Activated CD4-positive, alpha-beta T cell treated with anti-CD3 and anti-CD28 coated beads, Interleukin-2, Interleukin-6, amounts not matched to agents 100 ng/mL and 50 ng/mL, durations not matched to agents 16 hours and 8 hours (primary cell): ENCODE data around the gene CBLB.
"Not testable (repeated sequence)": the region's sequence is repeated elsewhere in the genome, so short reads cannot be mapped to it uniquely, and the experiment has no call there.

Experiments
- DNase-seq: peaks from one replicate; pipeline ENCODE4 v3.0.0-alpha.2; 2020

The CBLB gene

GRCh38 chr3:105745046-105745445 lies 123.8 kb downstream of the CBLB start:
- DNase-seq: no peak

GRCh38 chr3:105744202-105744601 lies 124.6 kb downstream of the CBLB start:
- DNase-seq: no peak

- no peak for DNase-seq
Observed at GRCh38 chr3:105733356-105733755, 135.5 kb downstream of the CBLB start.

GRCh38 chr3:105731686-105732085 lies 137.1 kb downstream of the CBLB start:
- no peak for DNase-seq

GRCh38 chr3:105730801-105731354 lies 137.9 kb downstream of the CBLB start:
- DNase-seq: peak; percentile 14

GRCh38 chr3:105729667-105730066 lies 139.1 kb downstream of the CBLB start:
- DNase-seq: no peak

GRCh38 chr3:105728771-105729312 lies 140.0 kb downstream of the CBLB start:
- DNase-seq: no peak

- not testable (repeated sequence) for DNase-seq
Observed at GRCh38 chr3:105727036-105727435, 141.8 kb downstream of the CBLB start.

- peak; percentile 39 for DNase-seq
Observed at GRCh38 chr3:105722943-105723556, 145.8 kb downstream of the CBLB start.

- DNase-seq: no peak
Observed at GRCh38 chr3:105719791-105720190, 149.0 kb downstream of the CBLB start.

GRCh38 chr3:105715372-105715771 lies 153.4 kb downstream of the CBLB start:
- peak; percentile 59 for DNase-seq

GRCh38 chr3:105714453-105714852 lies 154.4 kb downstream of the CBLB start:
- DNase-seq: no peak

- DNase-seq: no peak
Observed at GRCh38 chr3:105708980-105709379, 159.8 kb downstream of the CBLB start.

GRCh38 chr3:105707009-105707408 lies 161.8 kb downstream of the CBLB start:
- no peak for DNase-seq

- DNase-seq: no peak
Observed at GRCh38 chr3:105704726-105705410, 163.9 kb downstream of the CBLB start.

GRCh38 chr3:105700575-105700974 lies 168.2 kb downstream of the CBLB start:
- DNase-seq: peak; percentile 38

- DNase-seq: no peak
Observed at GRCh38 chr3:105691633-105692032, 177.2 kb downstream of the CBLB start.

GRCh38 chr3:105691053-105691452 lies 177.8 kb downstream of the CBLB start:
- DNase-seq: no peak

GRCh38 chr3:105688821-105689220 lies 180.0 kb downstream of the CBLB start:
- DNase-seq: no peak

- peak; percentile 16 for DNase-seq
Observed at GRCh38 chr3:105686278-105686897, 182.4 kb downstream of the CBLB start.

GRCh38 chr3:105679951-105680350 lies 188.9 kb downstream of the CBLB start:
- DNase-seq: no peak

- DNase-seq: no peak
Observed at GRCh38 chr3:105678017-105678416, 190.8 kb downstream of the CBLB start.

GRCh38 chr3:105676621-105677300 lies 192.1 kb downstream of the CBLB start:
- peak; percentile 64 for DNase-seq
